PC-9 (cell line): ENCODE data around the gene ACTR5.

Experiments
- EZH2 ChIP-seq: fragments of 200-600 bp; sonication (generic); IDR thresholded peaks from 2 replicates; pipeline ENCODE4 v1.8.0; 2017; ENCODE audit warnings: antibody characterized with exemption, low read depth
- TF ChIP-seq, protein P1 (sequence below): fragments of 200-600 bp; sonication (generic); conservative IDR thresholded peaks from 2 replicates; pipeline ENCODE4 v1.6.1; 2017; ENCODE audit warnings: mixed run types, antibody characterized with exemption, mild to moderate bottlenecking, moderate library complexity

DNA sequence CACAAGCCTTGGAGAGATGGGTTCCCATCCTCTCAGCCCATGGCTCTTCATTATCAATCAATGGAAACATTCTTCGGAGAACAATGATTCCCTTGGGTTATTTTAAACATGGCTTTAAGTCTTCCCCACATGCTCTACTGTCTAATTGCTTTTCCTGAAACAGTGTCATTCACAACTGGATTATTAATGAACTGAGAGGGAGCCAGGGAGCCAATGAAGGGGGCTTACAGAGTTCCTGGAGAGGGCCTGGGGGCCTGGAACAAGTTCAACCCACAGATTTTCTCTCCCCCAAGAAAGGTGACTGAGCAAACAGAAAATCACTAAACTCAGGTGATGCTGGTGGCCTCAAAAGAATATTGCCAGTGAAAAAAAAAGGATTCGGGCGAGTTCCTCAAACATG lies 56.0 kb downstream of the ACTR5 start:
- TF ChIP-seq, protein P1, sequence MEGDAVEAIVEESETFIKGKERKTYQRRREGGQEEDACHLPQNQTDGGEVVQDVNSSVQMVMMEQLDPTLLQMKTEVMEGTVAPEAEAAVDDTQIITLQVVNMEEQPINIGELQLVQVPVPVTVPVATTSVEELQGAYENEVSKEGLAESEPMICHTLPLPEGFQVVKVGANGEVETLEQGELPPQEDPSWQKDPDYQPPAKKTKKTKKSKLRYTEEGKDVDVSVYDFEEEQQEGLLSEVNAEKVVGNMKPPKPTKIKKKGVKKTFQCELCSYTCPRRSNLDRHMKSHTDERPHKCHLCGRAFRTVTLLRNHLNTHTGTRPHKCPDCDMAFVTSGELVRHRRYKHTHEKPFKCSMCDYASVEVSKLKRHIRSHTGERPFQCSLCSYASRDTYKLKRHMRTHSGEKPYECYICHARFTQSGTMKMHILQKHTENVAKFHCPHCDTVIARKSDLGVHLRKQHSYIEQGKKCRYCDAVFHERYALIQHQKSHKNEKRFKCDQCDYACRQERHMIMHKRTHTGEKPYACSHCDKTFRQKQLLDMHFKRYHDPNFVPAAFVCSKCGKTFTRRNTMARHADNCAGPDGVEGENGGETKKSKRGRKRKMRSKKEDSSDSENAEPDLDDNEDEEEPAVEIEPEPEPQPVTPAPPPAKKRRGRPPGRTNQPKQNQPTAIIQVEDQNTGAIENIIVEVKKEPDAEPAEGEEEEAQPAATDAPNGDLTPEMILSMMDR = no peak
- TF ChIP-seq EZH2 = no peak
